Fibroblast of skin of left quadriceps (primary cell): ENCODE measurements around the gene U2SURP.
"Not testable (repeated sequence)": the region's sequence is repeated elsewhere in the genome, so short reads cannot be mapped to it uniquely, and the experiment has no call there.

Source experiments
- DNase-seq, 2 experiments: peaks; one replicate each; pipeline ENCODE4 v3.0.0-alpha.2; 2013; ENCODE audit warnings: low read depth in 2 of 2

Gene U2SURP

GRCh38 chr3:142976621-142977398 lies 24.6 kb upstream of the U2SURP start:
- DNase-seq, result peak; percentile 64 to 68

DNA sequence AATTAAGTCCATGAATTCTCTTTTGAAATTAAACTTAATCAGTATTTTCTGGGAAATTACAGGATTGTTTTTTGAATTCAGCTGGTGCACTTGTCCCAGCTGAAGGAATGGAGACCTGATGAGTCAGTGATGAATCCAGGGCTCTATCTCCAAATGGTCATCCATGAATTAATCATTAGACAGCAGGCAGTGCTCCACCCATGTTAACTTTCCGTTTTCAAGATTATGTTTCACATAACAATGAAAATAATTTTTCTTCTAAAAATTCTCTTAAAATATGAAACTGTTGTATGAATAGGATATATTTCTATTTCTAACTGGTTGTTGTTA lies 24.0 kb upstream of the U2SURP start:
- DNase-seq, result no peak

GRCh38 chr3:142981108-142981507 lies 20.3 kb upstream of the U2SURP start:
- DNase-seq, result no peak

- no peak for DNase-seq
Observed at GRCh38 chr3:142982038-142982773, 19.2 kb upstream of the U2SURP start.

GRCh38 chr3:142983318-142983717 lies 18.1 kb upstream of the U2SURP start:
- no peak for DNase-seq

DNA sequence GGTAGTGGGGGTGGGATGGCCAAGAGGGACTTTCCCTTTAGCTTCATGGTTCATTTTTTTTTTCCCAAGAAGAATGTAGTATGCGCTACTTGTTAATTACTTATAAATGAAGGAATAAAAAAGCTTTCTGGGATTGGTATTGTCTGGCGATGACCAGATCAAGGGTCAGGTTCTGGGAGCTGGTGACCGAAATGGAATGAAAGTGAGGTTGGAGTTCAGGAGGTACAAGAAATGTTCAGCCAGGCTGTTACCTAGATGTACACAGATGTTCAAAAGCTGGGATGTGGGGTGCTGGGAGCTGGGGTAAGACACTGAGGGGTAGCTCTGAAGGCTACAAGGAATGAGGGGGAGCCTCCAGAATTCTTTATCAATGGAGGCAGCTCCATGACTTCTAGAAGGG lies 17.1 kb upstream of the U2SURP start:
- DNase-seq, result no peak

DNA sequence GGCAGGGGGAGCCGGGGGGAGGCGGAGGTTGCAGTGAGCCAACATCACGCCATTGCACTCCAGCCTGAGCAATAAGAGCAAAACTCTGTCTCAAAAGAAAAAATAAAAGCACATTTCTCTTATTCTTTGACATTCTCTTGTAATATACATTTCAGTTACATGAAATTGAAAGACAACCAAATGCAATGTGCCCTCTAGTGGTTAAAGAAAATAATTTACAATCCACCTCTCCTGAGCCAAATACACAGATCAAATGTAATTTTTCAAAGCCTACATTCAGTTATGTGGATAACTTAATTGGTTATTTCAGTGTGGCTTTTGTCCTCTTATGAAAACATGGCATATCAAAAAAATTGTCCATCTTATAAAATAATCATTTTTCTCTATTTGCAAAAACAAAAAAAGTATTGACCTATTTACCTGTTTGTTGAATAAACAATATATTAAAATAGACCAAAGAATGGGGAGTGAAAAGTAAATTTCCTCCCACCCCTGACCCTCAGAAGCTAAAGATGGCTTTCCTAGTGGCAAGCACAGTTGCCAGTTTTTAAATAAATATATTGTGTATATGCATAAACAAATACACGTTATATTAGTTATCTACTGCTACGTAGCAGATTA lies 14.2 kb upstream of the U2SURP start:
- no peak for DNase-seq

DNA sequence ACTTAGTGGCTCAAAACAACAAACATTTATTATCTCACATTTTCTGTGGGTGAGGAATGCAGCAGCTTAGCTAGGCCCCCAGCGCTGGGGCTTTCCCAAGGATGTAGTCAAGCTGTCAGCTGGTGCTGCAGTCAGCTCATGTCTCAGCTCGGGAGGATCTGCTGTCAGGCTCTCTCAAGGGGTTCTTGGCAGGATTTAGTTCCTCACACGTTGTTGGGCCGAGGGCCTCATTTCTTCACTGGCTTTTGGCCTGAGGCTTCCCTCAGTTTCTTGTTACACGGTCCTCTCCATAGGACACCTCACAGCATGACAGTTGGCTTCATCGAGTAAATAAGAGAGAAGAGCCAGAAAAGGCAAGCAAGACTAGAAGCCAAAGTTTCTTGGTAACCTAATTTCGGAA lies 13.7 kb upstream of the U2SURP start:
- no peak for DNase-seq

GRCh38 chr3:142988221-142988620 lies 13.1 kb upstream of the U2SURP start:
- not testable (repeated sequence) for DNase-seq

- DNase-seq, result not testable (repeated sequence)
Observed at GRCh38 chr3:142988826-142989225, 12.5 kb upstream of the U2SURP start.

DNA sequence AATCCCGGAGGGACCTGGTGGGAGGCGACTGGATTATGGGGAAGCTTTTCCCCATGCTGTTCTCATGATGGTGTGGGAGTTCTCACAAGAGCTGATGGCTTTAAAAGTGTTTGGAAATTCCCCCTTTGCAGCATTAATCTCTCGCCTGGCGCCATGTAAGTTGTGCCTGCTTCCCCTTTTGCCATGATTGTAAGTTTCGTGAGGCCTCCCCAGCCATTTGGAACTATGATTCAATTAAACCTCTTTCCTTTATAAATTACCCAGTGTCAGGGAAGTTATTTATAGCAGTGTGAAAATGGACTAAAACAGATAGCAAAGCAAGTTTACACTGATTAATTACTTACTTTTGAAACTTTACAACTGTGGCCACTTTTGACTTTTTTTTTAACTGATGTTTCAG lies 10.6 kb upstream of the U2SURP start:
- DNase-seq, result no peak

- DNase-seq, result no peak
Observed at GRCh38 chr3:142992323-142992722, 9.0 kb upstream of the U2SURP start.

DNA sequence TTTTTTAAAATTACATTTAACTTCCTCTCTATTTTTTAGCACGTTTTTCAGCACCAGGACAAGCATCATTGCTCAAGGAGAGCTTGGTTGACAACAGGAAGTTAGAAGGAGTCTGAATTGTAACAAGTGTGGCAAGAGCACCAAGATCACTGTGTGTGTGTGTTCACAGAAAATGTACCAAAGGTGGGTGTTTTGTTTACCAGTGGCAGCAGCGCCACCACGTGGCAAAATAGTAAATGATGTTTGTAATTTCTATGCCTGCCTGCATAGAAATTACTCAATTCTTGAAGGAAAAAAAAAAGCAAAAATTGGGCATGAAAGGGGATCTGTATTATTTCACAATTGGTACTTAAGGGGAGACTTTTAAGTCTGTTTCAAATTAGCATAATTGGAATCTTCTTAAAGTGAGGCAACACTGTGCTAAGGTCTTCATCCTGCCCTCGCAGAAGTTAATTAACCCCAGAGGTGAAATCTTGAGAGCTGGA lies 7.4 kb upstream of the U2SURP start:
- peak; percentile 41 to 49 for DNase-seq

- no peak for DNase-seq
Observed at GRCh38 chr3:142997330-142997729, 4.0 kb upstream of the U2SURP start.

- peak in 1 of 2 experiments; percentile 23 for DNase-seq
Observed at GRCh38 chr3:142998439-142998838, 2.9 kb upstream of the U2SURP start.

DNA sequence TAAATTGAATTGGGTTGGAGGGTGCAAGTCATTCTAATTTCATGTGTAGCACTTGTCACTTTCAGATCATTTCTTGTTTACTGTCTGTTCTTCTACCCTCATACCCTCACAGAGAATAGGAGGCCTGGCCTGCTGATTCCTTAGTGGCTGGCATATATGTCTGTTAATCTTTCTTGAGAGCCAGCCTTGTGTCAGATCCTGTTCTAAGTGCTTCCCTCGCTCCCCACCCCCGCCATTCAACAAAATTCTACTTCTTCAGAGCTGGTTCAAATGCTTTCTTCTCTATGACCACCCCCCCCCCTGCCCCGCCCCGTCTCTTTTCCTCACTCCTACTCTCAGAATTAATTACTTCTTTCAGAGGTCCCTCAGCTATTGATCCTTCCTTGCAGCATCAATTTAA lies 1.5 kb upstream of the U2SURP start:
- DNase-seq, result no peak

DNA sequence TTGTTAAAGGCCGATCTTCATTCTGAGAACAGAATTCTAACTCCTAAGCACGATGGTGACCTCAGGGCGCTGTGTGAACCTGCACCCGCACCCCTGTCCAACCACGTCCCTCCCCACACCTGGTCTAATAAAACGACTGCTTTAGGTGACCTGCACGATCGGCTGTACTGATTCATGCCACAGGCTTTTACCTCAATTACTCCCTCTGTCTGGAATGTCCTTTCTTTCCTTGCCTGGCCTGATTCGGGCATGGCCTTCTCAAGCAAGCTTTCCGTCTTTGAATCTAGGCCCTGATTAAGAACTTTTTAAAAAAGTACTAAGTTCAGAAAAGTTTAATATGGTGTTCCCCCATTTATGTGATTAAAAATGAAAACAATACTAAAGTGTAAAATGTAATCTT lies 842 bp upstream of the U2SURP start:
- no peak for DNase-seq

- no peak for DNase-seq
Observed at GRCh38 chr3:143001034-143001368, 369 bp upstream of the U2SURP start.

DNA sequence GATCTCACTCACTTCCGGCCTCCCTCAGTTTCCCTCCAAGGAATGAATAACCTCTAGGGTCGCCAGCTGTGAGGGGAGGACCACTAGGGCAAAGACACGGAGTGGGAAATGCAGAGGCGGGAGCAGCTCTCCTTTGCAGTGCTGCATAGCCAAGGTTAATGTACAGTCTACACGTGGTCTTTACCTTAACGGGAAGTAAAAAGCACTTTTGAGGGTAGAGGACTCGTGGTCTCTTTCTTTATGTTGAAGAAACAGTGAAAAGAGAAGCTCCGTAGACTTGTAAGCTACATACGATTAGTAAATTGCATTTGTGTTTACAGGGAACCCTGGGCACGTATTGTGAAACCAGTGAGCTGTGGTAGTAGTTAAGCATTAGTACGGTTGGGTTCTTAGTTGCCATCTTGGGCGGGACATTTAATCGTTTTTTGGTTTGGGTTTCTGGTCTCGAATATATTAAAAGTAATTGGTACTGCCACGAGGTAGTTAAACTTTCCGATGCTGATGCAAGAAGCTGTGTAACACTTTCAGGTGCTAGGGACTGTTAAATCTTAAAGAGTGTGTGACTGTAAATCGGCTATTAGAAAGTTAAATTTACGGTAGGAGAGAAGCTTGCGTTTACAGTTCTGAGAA lies 828 bp downstream of the U2SURP start:
- DNase-seq, result no peak

DNA sequence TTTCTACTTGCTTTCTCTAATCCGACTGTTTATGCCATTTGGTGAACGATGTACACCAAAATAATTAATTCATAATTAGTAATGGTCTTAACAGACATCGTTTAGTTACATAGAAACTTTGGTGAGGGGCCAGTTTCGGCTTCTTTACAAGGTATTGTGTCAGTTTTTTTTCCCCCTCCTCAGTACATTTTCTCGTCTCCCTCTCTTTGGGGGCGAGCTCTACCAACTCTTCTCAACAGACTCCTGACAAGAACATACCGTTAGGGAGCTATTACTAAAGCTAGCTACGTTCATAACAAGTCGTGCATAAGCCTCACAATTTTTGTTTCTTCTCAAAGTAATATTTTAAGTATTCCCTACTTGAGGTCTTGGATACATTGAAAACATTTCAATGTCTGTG lies 1.4 kb downstream of the U2SURP start:
- no peak for DNase-seq

DNA sequence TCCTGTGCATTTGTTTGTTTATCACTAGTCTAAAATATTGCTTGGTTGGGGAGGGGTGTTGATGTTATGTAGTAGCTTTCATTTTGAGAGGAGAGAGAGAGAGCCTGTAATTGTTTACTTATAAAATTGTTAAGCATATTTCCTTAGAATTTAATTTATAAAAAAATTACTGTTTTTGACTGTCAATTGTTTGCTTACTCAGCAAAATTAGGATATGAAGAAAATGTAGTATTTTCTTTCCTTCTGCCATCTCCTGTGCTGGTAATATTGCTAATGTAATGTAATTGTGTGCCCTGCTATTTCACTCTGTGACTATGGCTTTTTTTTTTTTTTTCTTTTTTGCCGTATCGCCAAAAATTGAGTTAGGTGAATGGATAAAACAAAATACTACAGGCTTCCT lies 3.5 kb downstream of the U2SURP start:
- no peak for DNase-seq

DNA sequence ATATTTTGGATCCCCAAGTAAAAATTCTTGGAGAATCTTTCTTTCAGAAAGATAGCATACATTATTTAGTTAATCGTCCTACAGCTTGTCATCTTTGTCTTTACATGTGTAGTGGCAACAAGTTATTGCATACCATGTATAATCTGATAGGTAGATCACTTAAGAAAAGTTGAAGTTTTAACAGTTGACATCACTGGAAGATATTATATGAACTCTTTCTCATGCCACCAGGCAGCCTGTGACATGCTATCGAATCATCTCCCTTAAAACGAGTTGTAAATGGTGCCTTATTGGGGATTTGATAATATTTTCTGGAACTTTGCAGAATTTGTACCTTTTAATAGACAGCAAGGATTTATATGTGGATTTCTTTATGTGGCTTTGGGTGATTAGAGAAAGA lies 8.7 kb downstream of the U2SURP start:
- no peak for DNase-seq

DNA sequence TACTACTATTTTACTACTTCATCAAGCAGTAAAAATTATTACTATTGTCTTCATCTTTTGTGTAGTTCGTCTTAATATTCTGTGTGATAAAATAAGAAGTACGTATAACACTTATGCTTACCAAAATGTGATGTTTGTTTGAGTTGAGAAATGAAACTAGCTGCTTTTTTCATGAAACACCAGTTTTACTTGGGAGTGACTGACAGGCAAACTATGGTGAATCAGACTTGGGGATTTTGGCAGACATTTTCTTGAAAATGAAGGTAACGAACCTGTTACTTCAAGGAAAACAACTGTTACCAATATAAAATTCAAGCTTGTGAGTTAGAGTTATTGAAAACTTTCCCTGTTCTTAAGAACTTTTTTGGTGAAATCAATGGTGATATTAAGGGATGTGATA lies 10.3 kb downstream of the U2SURP start:
- no peak for DNase-seq
